CD14-positive monocyte (primary cell): ENCODE data around the gene SRSF8. TPM values are rescaled to one million over a fixed set of nuclear protein-coding genes. Genes with fewer than 3 reads are reported as not detected.

ENCODE experiments used
- DNase-seq, 3 donors: peaks; one replicate each; pipeline ENCODE4 v3.0.0-alpha.2; 2011 to 2022
- H2AFZ ChIP-seq: 2 replicates; pipeline ENCODE4 v1.6.0; 2012; ENCODE audit warnings: mild to moderate bottlenecking, low read depth, low read length, inconsistent platforms; ENCODE audit not compliant: insufficient read depth, poor library complexity, severe bottlenecking
- H3K27ac ChIP-seq, 2 donors: 1 replicate in 1 of 2; 2 replicates in 1 of 2; pipeline ENCODE4 v1.5.1; 2012 to 2013; ENCODE audit warnings: low read length in 2 of 2, control low read depth in 1 of 2, inconsistent platforms in 1 of 2, low read depth in 1 of 2, mild to moderate bottlenecking in 1 of 2
- H3K27me3 ChIP-seq, 2 donors: one replicate each; pipeline versions ENCODE4 v1.6.0 to v1.6.1; 2011 to 2013; ENCODE audit warnings: low read length in 2 of 2; ENCODE audit not compliant: control insufficient read depth in 2 of 2, insufficient read depth in 2 of 2
- H3K36me3 ChIP-seq, 2 donors: replicated peaks in 1 of 2; 1 replicate in 1 of 2; 2 replicates in 1 of 2; pipeline versions ENCODE4 v1.5.1 to v1.6.1; 2012 to 2013; ENCODE audit warnings: low read length in 2 of 2, control low read depth in 1 of 2, inconsistent platforms in 1 of 2, mild to moderate bottlenecking in 1 of 2; ENCODE audit not compliant: insufficient read depth in 2 of 2, control insufficient read depth in 1 of 2
- H3K4me1 ChIP-seq, 2 donors: 1 replicate in 1 of 2; 2 replicates in 1 of 2; pipeline versions ENCODE4 v1.5.1 to v1.6.1; 2012 to 2013; ENCODE audit warnings: low read length in 2 of 2, control low read depth in 1 of 2, inconsistent platforms in 1 of 2, mild to moderate bottlenecking in 1 of 2, moderate library complexity in 1 of 2; ENCODE audit not compliant: insufficient read depth in 2 of 2, control insufficient read depth in 1 of 2
- H3K4me2 ChIP-seq: replicated peaks from 2 replicates; pipeline ENCODE3; 2012; ENCODE audit warnings: low read length, moderate library complexity, mild to moderate bottlenecking; ENCODE audit not compliant: poor library complexity, severe bottlenecking; ENCODE audit errors: extremely low read depth
- H3K4me3 ChIP-seq, 3 experiments: fragments of 200-600 bp in 1 of 3; sonication (generic) in 1 of 3; replicated peaks in 1 of 3; 1 replicate in 2 of 3; 2 replicates in 1 of 3; pipeline ENCODE4 v1.5.1; 2011 to 2013; ENCODE audit warnings: low read length in 3 of 3, mild to moderate bottlenecking in 3 of 3, control low read depth in 2 of 3, low read depth in 2 of 3, inconsistent platforms in 1 of 3, moderate library complexity in 1 of 3
- H3K79me2 ChIP-seq: 2 replicates; pipeline ENCODE4 v1.6.0; 2012; ENCODE audit warnings: mild to moderate bottlenecking, control low read depth, inconsistent platforms, low read length, moderate library complexity; ENCODE audit not compliant: insufficient read depth
- H3K9ac ChIP-seq: 2 replicates; pipeline ENCODE4 v1.6.0; 2017; ENCODE audit warnings: low read length, mild to moderate bottlenecking; ENCODE audit not compliant: insufficient read depth, poor library complexity, severe bottlenecking
- H3K9me3 ChIP-seq, 2 donors: replicated peaks in 1 of 2; 1 replicate in 1 of 2; 2 replicates in 1 of 2; pipeline versions ENCODE4 v1.5.1 to v1.6.1; 2012 to 2013; ENCODE audit warnings: low read length in 2 of 2, control low read depth in 1 of 2; ENCODE audit not compliant: control insufficient read depth in 1 of 2, insufficient read depth in 1 of 2
- H4K20me1 ChIP-seq: 2 replicates; pipeline ENCODE4 v1.6.0; 2012; ENCODE audit warnings: mild to moderate bottlenecking, low read length, control low read depth, moderate library complexity; ENCODE audit not compliant: insufficient read depth
- H3K27ac Mint-ChIP-seq, 7 donors: one replicate each; pipeline ENCODE4 v1.8.0; 2020; ENCODE audit warnings: mild to moderate bottlenecking in 7 of 7, mixed read lengths in 7 of 7, moderate library complexity in 6 of 7, inconsistent platforms in 2 of 7
- H3K27me3 Mint-ChIP-seq, 3 donors: one replicate each; pipeline ENCODE4 v1.8.0; 2021 to 2022; ENCODE audit warnings: low read depth in 3 of 3, mild to moderate bottlenecking in 3 of 3, mixed read lengths in 3 of 3, moderate library complexity in 3 of 3, inconsistent platforms in 1 of 3
- H3K36me3 Mint-ChIP-seq, 2 donors: one replicate each; pipeline ENCODE4 v1.8.0; 2020; ENCODE audit warnings: mixed read lengths in 2 of 2, inconsistent platforms in 1 of 2, mild to moderate bottlenecking in 1 of 2
- H3K4me1 Mint-ChIP-seq: one replicate; pipeline ENCODE4 v1.8.0; 2020; ENCODE audit warnings: mild to moderate bottlenecking, mixed read lengths
- H3K4me3 Mint-ChIP-seq, 2 donors: one replicate each; pipeline ENCODE4 v1.8.0; 2020; ENCODE audit warnings: mild to moderate bottlenecking in 2 of 2, mixed read lengths in 2 of 2, moderate library complexity in 1 of 2
- H3K9me3 Mint-ChIP-seq, 7 donors: one replicate each; pipeline ENCODE4 v1.8.0; 2020 to 2022; ENCODE audit warnings: mixed read lengths in 7 of 7, mild to moderate bottlenecking in 6 of 7, moderate library complexity in 6 of 7, inconsistent platforms in 2 of 7
- CTCF ChIP-seq: fragments of 200-600 bp; IDR thresholded peaks from one replicate; pipeline ENCODE4 v1.8.0; 2022; ENCODE audit warnings: antibody characterized with exemption, mild to moderate bottlenecking
- WGBS: methylation state at CpG from one replicate; pipeline ENCODE4 v1.1.5; 2013; ENCODE audit warnings: missing lambda C conversion rate; ENCODE audit not compliant: insufficient coverage; 5-methylcytosine and 5-hydroxymethylcytosine counted together
- intact Hi-C, 2 donors: fragments of 100-400 bp; cut with micrococcal nuclease; formaldehyde crosslinking; loops; one replicate each; pipeline versions ENCODE4 v1.15.0 to v1.15.1; 2023
- polyA plus RNA-seq, 3 donors: library from polyadenylated mRNA; depleted of rRNA in 1 of 3; unstranded in 2 of 3; stranded (reverse) in 1 of 3; fragments of 300-500 nt in 2 of 3; fragments of >200 nt in 1 of 3; fragmentation: Illumina TruSeq in 2 of 3; gene quantifications; 1 replicate in 2 of 3; 2 replicates in 1 of 3; pipeline ENCODE4 v1.2.3, GENCODE V29; 2012 to 2021

The SRSF8 gene
- polyA plus RNA-seq, 3 donors = 9.3 to 24.9 (median 24.4) TPM

- no peak overlapping the region for H2AFZ ChIP-seq
- peaks cover 3 to 15% of the 10 kb centered on the region in 2 donors for H3K27me3 ChIP-seq
- H3K9me3 Mint-ChIP-seq = peaks cover 4 to 13% (median 7%) of the 10 kb centered on the region in 7 donors
- no peak overlapping the region for H3K4me3 Mint-ChIP-seq
- H3K9ac ChIP-seq = no peak overlapping the region
- peaks cover 11 to 28% (median 20%) of the 10 kb centered on the region in 3 donors for H3K27me3 Mint-ChIP-seq
- DNase-seq = no peak
- H3K4me1 ChIP-seq = no peaks in the 10 kb centered on the region
- H3K4me2 ChIP-seq = no peak overlapping the region
- H3K79me2 ChIP-seq = no peaks in the 10 kb centered on the region
- no peaks in the 10 kb centered on the region for H3K4me1 Mint-ChIP-seq
- H4K20me1 ChIP-seq = no peaks in the 10 kb centered on the region
- peaks cover 0 to 7% of the 10 kb centered on the region in 2 donors for H3K9me3 ChIP-seq
- no CpG with 5 or more reads among the region's 1 CpG for WGBS
- no peak overlapping the region for H3K4me3 ChIP-seq
- H3K27ac ChIP-seq = no peak overlapping the region
- TF ChIP-seq CTCF = no peak
- H3K36me3 ChIP-seq = no peaks in the 10 kb centered on the region
- H3K36me3 Mint-ChIP-seq = no peaks in the 10 kb centered on the region
- H3K27ac Mint-ChIP-seq = no peak overlapping the region
- intact Hi-C loops = no loop called here
Observed at GRCh38 chr11:95042239-95042638, 24.5 kb upstream of the SRSF8 start.

- Histone ChIP-seq H4K20me1 (no peaks in the 10 kb centered on the region), H3K36me3 (no peaks in the 10 kb centered on the region), H3K27me3 (peaks cover 0 to 9% of the 10 kb centered on the region in 2 donors), H3K4me3 (no peak overlapping the region), H3K27ac (no peak overlapping the region), H3K9me3 (peaks cover 0 to 4% of the 10 kb centered on the region in 2 donors), H3K9ac (no peak overlapping the region), H3K4me1 (no peaks in the 10 kb centered on the region), H3K4me2 (no peak overlapping the region), H3K79me2 (no peaks in the 10 kb centered on the region), H2AFZ (no peak overlapping the region)
- peaks cover 3 to 10% (median 6%) of the 10 kb centered on the region in 7 donors for H3K9me3 Mint-ChIP-seq
- H3K4me1 Mint-ChIP-seq = no peaks in the 10 kb centered on the region
- WGBS = 92% methylated on average over 3 of the region's 3 CpGs
- no peak overlapping the region for H3K4me3 Mint-ChIP-seq
- peaks cover 10 to 22% (median 20%) of the 10 kb centered on the region in 3 donors for H3K27me3 Mint-ChIP-seq
- no peak for DNase-seq
- H3K36me3 Mint-ChIP-seq = no peaks in the 10 kb centered on the region
- no peak overlapping the region for H3K27ac Mint-ChIP-seq
- intact Hi-C loops = no loop called here
- no peak for TF ChIP-seq CTCF
Observed at GRCh38 chr11:95042906-95043305, 23.8 kb upstream of the SRSF8 start.
